NCI-H2196 (cell line): ENCODE data around the gene USP35.
"Not testable (repeated sequence)": the region's sequence is repeated elsewhere in the genome, so short reads cannot be mapped to it uniquely, and the experiment has no call there.

Source experiments
- DNase-seq: peaks from one replicate; lab custom pipeline; 2025; ENCODE audit not compliant: unreplicated experiment; lab: John Stamatoyannopoulos, UW

The USP35 gene

DNA sequence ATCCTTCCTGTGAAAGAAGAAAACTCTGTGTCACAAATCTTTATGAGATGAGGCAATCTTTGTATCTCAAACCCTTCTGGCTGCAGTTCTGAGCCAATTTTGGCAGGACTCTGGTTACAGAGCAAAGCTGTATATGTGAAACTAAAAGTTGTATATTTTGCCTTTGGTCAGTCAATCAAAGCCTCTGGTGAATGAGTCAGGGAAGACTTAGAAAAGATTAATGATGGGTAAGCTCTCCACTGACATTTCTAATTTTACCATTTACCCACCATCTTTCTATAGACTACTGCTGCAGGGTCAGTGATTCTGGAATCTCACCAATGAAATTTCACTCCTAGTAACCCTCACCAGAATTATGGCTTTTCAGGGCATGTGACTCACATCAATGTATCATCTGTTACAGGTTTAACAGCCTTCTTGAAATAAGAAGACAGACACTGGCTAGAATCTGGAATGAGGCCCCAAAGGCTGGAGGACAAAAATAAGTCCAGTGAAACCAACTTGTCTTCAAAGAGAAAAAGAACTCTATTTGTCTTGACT, 43.3 kb downstream of the USP35 start:
- no peak for DNase-seq

DNA sequence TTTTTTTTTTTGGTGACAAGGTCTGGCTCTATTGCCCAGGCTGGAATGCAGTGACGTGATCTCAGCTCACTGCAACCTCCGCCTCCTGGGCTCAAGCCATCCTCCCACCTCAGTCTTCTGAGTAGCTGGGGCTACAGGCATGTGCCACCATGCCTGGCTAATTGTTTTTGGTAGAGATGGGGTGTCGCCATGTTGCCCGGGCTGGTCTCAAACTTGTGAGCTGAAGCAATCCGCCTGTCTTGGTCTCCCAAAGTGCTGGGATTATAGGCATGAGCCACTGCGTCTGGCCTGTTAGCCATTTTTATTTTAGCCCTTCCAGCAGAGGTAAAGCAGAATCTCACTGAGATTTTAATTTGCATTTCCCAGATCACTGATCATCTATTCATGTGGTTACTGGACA, 44.3 kb downstream of the USP35 start:
- DNase-seq: not testable (repeated sequence)

DNA sequence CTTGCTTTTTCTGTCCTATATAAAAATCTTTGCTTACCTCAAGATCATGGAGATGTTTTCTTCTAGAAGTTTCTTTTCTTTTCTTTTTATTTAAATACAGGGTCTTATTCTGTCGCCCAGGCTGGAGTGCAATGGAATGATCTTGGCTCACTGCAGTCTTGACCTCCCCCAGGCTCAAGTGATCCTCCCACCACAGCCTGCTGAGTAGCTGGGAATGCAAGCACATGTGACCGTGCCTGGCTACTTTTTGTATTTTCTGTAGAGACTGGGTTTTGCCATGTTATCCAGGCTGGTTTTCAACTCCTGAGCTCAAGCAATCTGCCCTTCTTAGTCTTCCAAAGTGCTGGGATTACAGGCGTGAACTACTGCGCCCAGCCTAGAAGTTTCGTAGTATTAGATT, 45.3 kb downstream of the USP35 start:
- no peak for DNase-seq

DNA sequence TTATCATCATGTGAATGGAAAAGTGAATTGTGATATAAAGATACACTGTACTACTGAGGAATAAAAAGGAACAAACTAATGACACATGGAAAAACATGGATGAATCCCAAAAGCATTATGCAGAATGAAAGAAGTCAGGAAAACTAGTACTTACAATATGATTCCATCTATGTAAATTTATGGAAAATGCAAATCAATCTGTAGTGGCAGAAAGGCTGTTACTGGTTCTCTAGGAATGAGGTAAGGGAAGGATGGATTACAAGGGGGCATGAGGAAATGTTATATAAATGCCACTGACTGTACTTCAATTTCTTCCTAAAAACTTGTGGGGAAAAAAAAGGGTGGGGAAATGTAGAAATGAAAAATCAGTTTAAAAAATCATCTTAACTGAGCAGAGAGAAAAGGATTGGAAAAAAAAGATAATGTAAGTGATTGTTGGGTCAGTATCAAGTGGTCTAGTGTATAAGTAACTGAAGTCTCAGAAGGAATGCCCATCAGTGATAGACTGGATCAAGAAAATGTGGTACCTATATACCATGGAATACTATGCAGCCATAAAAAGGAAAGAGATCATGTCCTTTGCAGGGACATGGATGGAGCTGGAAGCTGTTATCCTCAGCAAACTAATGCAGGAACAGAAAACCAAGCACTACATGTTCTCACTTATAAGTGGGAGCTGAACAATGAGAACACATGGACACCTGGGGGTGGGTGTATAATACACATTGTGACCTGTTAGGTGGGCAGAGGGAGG, 48.8 kb downstream of the USP35 start:
- no peak for DNase-seq

DNA sequence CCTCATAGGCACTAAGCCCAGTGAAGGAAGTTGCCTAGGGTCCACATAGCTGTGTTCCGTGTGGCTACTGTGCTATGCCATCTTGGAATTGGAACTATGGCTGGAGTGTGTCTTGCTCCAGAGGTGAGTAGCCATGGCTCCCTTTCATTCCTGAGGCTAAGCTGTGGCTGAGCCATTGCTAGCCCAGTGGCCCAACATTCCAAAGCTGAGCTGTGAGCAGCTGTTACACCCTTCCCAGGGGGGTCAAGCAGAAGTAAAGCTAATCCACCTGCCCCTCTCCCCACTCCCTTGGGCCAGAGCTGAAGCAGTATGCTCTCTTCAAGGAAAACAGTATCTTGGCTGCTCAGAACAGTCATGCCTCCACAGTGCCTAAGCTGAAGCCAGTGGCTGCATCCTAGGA, 51.1 kb downstream of the USP35 start:
- no peak for DNase-seq

DNA sequence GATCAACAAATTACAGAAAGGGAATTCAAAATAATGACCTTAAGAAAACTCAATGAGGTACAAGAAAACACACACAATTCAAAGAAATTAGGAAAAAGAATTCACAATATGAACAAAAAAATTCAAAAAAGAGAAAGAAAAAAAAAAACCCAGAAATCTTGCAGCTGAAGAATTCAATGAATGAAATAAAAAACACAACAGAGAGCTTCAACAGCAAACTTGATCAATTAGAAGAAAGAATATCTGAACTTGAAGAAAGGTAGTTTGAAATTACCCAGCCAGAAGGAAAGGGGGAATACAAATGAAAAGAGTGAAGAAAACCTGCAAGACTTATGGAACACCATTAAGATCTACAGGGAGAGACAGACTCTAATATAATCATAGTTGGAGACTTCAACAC, 52.8 kb downstream of the USP35 start:
- no peak for DNase-seq

DNA sequence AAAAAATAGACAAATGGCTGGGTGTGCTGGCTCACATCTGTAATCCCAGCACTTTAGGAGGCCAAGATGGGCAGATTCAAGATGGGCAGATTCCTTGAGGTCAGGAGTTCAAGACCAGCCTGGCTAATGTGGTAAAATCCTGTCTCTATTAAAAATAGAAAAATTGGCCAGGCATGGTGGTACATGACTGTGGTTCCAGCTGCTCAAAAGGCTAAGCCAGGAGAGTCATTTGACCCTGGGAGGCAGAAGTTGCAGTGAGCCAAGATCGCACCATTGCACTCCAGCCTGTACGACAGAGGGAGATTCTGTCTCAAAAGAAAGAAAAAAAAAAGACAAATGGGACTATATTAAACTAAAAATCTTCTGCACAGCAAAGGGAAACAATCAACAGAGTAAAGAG, 55.4 kb downstream of the USP35 start:
- no peak for DNase-seq

DNA sequence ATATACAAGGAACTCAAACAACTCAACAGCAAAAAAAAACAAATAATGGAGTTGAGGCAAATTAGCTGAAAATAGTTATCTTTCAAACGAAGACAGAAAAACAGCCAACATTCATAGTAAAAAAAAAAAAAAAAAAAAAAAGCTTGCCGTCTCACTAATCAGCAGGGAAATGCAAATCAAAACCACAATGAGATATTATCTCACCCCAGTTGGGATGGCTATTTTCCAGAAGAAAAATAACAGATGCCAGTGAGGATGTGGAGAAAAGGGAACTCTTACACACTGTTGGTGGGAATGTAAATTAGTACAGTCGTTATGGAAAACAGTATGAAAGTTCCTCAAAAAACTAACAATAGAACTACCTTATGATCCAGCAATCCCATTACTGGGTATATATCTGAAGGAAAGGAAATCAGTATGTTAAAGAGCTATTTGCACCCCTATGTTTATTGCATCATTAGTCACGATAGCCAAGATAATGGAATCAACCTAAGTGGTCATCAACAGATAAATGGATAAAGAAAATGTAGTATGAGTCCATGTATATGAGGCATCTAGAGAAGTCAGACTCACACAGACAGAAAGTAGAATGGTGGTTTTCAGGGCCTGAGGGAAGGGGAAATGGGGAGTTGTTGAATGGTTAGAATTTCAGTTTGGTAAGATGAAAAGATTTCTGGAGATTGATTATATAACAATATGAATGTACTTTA, 56.0 kb downstream of the USP35 start:
- no peak for DNase-seq

DNA sequence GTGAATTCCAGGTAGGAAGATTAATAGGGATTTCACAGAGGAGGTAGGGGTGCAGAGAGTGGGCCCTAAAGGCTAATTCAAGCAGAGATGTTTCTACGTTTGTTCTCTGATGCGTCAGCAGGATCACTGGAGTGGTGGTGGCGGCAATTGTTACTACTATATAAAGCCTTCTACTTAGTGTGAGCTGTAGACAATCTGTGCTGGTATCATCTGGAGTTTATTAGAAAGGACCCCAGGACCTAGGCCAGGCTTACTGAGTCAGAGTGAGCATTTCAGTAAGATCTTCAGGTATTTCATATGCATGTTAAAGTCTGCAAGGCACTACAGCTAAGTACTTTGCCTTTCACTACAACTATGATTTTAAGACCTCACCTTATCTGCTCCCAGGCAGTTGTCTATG, 59.5 kb downstream of the USP35 start:
- no peak for DNase-seq

DNA sequence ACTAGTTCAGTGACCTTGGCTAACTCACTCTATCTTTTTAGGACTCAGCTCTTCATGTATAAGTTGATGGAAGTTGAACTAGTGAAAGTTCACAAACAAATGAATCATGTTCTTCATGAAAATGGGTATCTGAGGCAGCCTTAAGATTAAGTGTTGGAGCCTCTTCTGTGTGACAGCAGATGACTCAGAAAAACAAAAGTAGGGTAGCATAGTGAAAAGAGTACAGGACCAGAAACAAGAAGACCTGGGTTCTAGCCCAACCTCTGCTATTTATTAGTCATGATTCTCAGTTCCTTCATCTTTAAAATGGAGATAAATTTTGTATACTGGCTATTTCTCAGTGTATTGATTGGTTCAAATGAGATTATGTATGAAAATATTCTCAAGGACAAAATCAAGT, 60.2 kb downstream of the USP35 start:
- DNase-seq: no peak

DNA sequence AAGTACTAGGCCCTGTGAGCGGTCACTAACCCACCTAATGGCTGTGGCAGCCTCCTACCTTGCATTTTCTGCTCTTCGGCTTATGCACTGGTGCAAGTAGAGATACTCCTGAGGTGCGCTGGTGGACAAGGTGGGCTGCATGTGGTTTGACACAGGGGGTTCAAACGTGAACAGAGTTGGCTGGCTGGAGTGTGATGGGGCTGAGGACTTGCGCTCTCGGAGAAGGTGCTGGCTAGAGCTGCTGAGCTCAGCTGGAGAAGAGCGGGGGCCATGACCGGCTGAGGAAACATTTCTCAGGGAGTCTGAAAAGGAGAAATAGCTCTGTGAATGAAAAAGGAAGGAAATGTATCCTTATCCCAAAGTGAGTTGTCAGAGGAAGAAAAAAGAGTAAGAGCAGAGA, 61.4 kb downstream of the USP35 start:
- no peak for DNase-seq

DNA sequence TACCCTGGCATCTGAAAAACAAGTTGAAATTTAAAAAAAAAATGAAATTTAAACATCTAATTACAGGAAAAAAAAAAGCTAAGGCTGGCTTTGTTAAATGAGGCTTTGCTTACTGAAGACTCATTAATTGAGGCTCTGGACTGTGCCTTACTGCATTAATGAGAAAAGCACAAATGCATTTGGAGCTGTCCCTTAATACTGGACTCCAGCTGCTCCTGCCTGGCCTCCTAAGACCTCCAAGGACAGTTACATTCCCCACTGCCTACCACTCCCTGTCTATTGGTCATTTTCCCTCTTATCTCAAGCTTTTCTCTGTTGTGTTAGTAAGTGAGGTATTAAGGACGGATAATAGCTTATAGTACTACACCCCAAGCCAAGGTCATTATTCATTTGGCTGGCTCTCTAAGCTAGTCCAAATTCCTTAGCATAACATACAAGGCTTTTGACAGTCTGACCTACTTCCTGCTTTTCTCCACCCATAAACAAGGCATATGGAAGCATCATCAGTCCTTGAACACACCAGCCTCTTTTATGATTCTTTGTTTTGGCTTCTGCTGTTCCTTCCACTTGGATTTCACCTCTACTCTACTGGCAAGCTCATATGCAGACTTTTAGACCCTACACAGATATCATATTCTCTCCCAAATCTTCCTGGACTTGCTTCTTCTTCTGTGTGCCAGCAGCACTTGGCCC, 62.5 kb downstream of the USP35 start:
- DNase-seq: no peak

DNA sequence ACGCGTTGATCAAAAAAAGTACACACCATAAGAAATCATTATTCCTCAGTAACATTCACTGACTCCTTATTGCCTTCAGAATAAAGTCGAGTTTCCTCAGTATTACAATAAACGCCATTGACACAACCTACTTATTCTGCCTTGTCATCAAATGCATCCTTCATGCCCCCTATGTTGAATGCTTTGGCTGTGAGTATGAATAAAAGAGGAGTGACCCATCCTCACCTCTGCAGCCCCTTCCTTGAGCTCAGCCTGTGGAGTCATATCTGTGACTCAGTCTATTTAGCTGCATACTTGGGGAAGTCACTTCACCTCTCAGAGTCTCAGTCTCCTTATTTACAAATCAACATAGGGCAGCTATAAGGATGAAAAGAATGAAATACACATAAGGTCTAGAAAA, 65.1 kb downstream of the USP35 start:
- DNase-seq: no peak

DNA sequence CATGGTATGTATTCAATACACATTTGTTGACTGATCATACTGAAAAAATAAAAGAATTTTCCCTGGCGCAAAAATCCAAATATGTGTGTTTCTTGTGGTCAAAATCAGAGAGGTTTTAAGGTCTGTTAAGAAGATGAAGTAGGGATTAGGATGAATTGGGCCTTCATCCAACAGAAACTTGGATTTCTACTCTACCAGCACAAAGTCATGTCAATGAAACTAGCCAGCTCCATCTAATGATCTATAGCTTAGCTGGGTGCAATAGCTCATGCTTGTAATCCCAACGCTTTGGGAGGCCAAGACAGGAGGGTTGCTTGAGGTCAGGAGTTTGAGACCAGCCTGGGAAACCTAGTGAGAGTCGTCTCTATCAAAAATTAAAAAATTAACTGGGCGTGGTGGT, 65.5 kb downstream of the USP35 start:
- DNase-seq: no peak

DNA sequence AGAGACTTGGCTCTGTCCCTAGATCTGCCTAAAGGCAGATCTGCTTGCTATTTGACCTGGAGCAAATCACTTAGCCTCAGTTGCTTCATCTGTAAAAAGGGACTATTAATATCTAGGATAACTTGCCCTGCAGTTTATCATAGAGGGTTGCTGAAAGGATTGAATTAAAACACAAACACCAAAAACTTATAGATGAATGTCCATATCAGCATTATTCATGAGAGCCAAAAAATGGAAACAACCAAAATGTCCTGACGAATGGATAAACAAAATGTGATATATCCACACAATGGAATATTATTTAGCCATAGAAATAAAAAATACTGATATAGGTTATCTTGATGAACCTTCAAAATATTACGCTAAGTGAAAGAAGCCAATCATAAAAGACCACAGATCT, 67.2 kb downstream of the USP35 start:
- DNase-seq: no peak

DNA sequence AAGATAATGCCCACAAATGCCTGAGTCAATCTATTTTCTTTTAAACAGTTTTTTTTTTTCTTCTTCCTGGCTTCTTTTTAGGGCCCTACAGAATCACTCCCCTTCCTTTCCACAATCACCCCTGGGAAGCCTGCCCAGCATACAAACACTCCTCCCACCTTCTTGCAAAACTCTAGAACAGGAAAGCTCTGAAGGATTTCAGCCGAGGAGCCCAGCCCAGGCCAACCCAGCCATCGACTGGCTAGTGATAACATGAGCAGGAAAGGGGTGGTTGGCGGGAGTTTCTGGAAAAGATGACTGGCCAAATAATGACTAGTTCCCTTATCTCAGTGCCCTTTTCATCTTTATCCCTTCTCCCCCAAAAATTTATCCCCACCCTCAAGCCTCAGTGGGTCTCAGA, 68.2 kb downstream of the USP35 start:
- no peak for DNase-seq

DNA sequence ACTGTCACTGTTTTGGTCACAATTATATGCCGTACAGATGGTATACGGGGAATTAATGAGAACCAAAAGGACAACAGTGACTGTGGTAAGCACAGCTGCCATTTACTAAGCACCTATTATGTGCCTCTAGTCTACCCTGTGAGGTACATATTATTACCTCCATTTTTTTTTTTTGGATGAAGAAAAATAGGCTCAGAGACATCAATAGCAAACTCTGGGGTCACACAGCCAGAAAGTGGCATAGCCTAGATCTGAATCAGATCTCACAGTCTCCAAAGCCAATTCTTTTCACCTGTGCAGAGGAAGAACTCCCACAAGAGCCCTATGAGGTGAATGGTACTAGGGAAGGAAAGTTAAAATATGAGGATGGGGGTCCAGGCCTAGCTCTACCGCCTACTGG, 68.9 kb downstream of the USP35 start:
- no peak for DNase-seq

DNA sequence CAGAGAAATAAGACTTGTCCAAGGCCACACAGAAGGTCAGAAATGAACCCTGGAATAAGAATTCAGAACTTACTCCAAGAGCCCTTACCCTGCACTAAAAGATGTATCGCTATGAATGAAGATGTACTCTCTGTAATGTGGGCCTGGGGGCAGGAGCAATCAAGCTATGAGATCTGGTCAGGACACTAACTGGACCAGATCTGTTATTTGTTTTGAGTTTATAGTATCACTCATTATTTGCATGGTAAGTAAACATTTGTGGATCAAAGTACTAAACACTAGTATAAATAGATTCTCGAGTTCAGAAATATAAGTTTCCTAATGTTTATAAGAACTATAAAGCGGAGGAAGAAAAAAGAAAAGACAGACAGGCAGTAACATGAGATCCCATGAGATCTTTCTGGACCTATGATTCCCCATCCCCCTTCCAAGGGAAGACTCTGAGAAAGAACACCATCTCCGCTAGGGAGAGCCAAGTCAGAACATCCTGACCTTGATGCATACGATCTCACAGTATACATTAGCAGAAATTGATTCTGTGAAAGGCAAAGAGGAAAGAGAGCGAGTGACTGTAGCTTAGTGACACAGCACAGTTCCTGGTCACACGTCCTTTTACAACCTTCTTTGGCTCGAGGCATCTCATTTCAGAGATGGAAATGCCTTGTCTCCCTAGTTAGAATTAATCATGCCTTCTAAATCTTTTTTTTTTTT, 71.2 kb downstream of the USP35 start:
- no peak for DNase-seq

DNA sequence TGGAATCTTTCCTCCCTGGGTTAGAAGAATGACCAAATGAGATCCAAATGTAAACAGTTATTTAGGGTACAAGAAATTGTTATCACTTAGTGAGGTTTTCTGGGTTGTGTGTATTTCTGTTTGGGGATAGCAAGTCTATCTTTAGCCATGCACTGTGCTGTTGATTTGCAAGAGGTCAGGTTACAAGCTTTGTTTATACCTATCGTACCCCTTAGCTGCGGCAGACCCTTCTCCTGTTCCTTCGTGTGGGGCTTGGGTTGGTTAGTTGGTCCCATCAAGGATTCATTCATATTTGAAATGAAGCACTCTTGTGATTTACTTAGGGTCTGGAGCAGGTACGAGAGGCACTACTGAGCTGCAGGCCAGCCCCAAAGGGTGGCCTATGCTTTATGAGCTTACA, 72.6 kb downstream of the USP35 start:
- no peak for DNase-seq

DNA sequence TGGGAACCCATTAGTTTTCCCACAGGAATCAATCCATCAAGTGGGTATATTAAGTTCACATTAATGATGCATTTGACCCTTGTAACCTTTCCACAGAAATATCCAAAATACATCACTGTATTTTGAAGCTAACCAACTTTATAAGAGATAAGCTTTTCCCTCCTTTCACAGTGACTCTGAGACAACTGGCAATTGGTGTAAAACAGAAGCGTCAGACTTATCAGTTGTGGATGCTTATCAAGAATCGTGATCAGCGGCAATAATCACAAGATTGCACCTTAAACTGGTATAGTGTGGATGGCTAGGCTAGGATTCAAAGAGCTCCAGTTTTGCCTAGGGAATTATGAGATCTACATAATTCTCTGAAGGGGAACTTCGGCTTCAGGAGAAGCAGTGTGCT, 73.1 kb downstream of the USP35 start:
- DNase-seq: no peak

DNA sequence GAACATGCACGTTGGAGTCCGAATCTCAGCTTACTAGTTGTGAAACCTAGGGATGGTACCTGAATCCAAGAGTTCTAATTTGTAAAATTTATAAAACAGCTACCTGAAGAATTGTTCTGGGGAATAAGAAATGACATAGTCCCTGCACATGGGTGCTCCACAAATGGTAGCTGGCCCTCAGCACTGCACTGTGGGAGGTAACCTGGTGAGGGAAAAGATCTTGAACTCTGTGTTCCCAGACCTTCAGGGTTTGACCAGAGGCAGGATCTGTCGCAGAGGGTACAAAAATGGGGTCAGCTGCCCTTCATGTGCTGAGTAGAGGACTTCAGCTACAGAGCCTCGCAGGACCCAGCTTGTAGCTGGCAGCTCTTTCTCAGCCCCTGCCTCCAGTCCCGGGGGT, 73.5 kb downstream of the USP35 start:
- no peak for DNase-seq
